CD8-positive, alpha-beta memory T cell (primary cell): ENCODE data around the gene GBA2. TPM values are rescaled to one million over a fixed set of nuclear protein-coding genes. Genes with fewer than 3 reads are reported as not detected.

Experiments
- CTCF ChIA-PET: fragments of 350-600 bp; sonication (Branson Sonifier 250); formaldehyde crosslinking; loops from one replicate; lab custom pipeline; 2021; ENCODE audit warnings: antibody characterized with exemption; lab: Charles Lee
- POLR2A ChIA-PET: fragments of 350-600 bp; sonication (Branson Sonifier 250); formaldehyde crosslinking; loops from one replicate; lab custom pipeline; 2021; ENCODE audit warnings: antibody characterized with exemption; lab: Charles Lee
- DNase-seq, 5 donors: peaks; one replicate each; pipeline versions ENCODE4 v3.0.0 to v3.0.0-alpha.2; 2020 to 2022; ENCODE audit warnings: mixed read lengths in 1 of 5
- H3K27ac ChIP-seq: one replicate; pipeline ENCODE4 v1.7.0; 2013; ENCODE audit warnings: low read depth, mild to moderate bottlenecking, low read length, moderate library complexity
- H3K27me3 ChIP-seq: 2 replicates; pipeline ENCODE4 v1.7.0; 2013; ENCODE audit warnings: low read length, mild to moderate bottlenecking; ENCODE audit not compliant: insufficient read depth, poor library complexity, severe bottlenecking
- H3K36me3 ChIP-seq: 2 replicates; pipeline ENCODE4 v1.7.0; 2013; ENCODE audit warnings: mild to moderate bottlenecking, low read length, moderate library complexity; ENCODE audit not compliant: insufficient read depth
- H3K4me1 ChIP-seq: 2 replicates; pipeline ENCODE4 v1.7.0; 2013; ENCODE audit warnings: mild to moderate bottlenecking, low read length, moderate library complexity; ENCODE audit not compliant: insufficient read depth
- H3K4me3 ChIP-seq: 2 replicates; pipeline ENCODE4 v1.7.0; 2013; ENCODE audit warnings: mild to moderate bottlenecking, low read length
- H3K9me3 ChIP-seq: 2 replicates; pipeline ENCODE4 v1.7.0; 2013; ENCODE audit warnings: mild to moderate bottlenecking, low read length
- H3K27ac Mint-ChIP-seq, 8 donors: one replicate each; pipeline ENCODE4 v1.8.0; 2020 to 2021; ENCODE audit warnings: mixed read lengths in 8 of 8, mild to moderate bottlenecking in 6 of 8, inconsistent platforms in 3 of 8, moderate library complexity in 3 of 8
- H3K27me3 Mint-ChIP-seq, 2 donors: one replicate each; pipeline ENCODE4 v1.8.0; 2020 to 2021; ENCODE audit warnings: mixed read lengths in 2 of 2, mild to moderate bottlenecking in 1 of 2, moderate library complexity in 1 of 2
- H3K36me3 Mint-ChIP-seq, 3 donors: one replicate each; pipeline ENCODE4 v1.8.0; 2020 to 2021; ENCODE audit warnings: mixed read lengths in 3 of 3, inconsistent platforms in 1 of 3, mild to moderate bottlenecking in 1 of 3
- H3K4me1 Mint-ChIP-seq, 3 donors: one replicate each; pipeline ENCODE4 v1.8.0; 2020 to 2021; ENCODE audit warnings: mixed read lengths in 3 of 3, inconsistent platforms in 1 of 3, mild to moderate bottlenecking in 1 of 3
- H3K4me3 Mint-ChIP-seq, 7 donors: one replicate each; pipeline ENCODE4 v1.8.0; 2020 to 2021; ENCODE audit warnings: mixed read lengths in 7 of 7, mild to moderate bottlenecking in 6 of 7, moderate library complexity in 4 of 7, inconsistent platforms in 2 of 7
- H3K9me3 Mint-ChIP-seq, 5 donors: one replicate each; pipeline ENCODE4 v1.8.0; 2020 to 2022; ENCODE audit warnings: mixed read lengths in 5 of 5, mild to moderate bottlenecking in 3 of 5, moderate library complexity in 2 of 5, inconsistent platforms in 1 of 5
- polyA plus RNA-seq: library from polyadenylated mRNA; unstranded; fragments of 300-500 nt; fragmentation: Illumina TruSeq; gene quantifications from one replicate; pipeline ENCODE4 v1.2.3, GENCODE V29; 2021
- total RNA-seq, 2 experiments: library from RNA; stranded (reverse); gene quantifications; one replicate each; pipeline ENCODE4 v1.2.3, GENCODE V29; 2021

GBA2 gene
- total and polyA plus RNA-seq, 3 experiments from 2014 or later, result 30.7 to 42.0 (median 41.8) TPM

- Histone ChIP-seq H3K36me3 (peaks cover 25% of the 10 kb centered on the region), H3K27me3 (no peaks in the 10 kb centered on the region), H3K4me3 (peak overlapping the region; percentile 92), H3K27ac (peak overlapping the region; percentile 76), H3K4me1 (peaks cover 25% of the 10 kb centered on the region), H3K9me3 (no peaks in the 10 kb centered on the region)
- Mint-ChIP-seq H3K27me3 (no peaks in the 10 kb centered on the region), H3K9me3 (no peaks in the 10 kb centered on the region), H3K27ac (peak overlapping the region; percentile 92 to 99 (median 96)), H3K4me3 (peak overlapping the region; percentile 92 to 100 (median 96)), H3K4me1 (peaks cover 43 to 63% (median 51%) of the 10 kb centered on the region in 3 donors), H3K36me3 (peaks cover 5 to 39% (median 11%) of the 10 kb centered on the region in 3 donors)
- CTCF ChIA-PET, result interaction anchor here (0.7 to 4.6 kb wide), 34 partner anchors 10 to 157 kb away, joined by 3 to 28 read pairs (median 4); partner anchors contain the start of genes CCDC107, CREB3, RMRP and SPAG8
- POLR2A ChIA-PET, result interaction anchor here (1.0 to 1.3 kb wide), 3 partner anchors 9 to 58 kb away, joined by 3 to 4 read pairs (median 4); partner anchors contain the start of genes CREB3, HINT2 and TLN1
- DNase-seq, result peak; percentile 65 to 86 (median 67)
Observed at GRCh38 chr9:35756275-35757225, 7.5 kb upstream of the GBA2 start.

- peaks cover 35% of the 10 kb centered on the region for H3K36me3 ChIP-seq
- POLR2A ChIA-PET, result interaction anchor here (0.6 kb wide), 1 partner anchor 79 kb away, joined by 9 read pairs; no protein-coding TSS in a partner anchor
- peaks cover 28% of the 10 kb centered on the region for H3K4me1 ChIP-seq
- Mint-ChIP-seq H3K9me3 (no peaks in the 10 kb centered on the region), H3K36me3 (peaks cover 5 to 49% (median 11%) of the 10 kb centered on the region in 3 donors), H3K27ac (peak overlapping the region in 6 of 8 donors; percentile 39 to 92 (median 56)), H3K27me3 (no peaks in the 10 kb centered on the region), H3K4me3 (peak overlapping the region in 5 of 7 donors; percentile 12 to 96 (median 32)), H3K4me1 (peaks cover 36 to 67% (median 43%) of the 10 kb centered on the region in 3 donors)
- no peak for DNase-seq
- no peaks in the 10 kb centered on the region for H3K9me3 ChIP-seq
- CTCF ChIA-PET, result interaction anchor here (1.0 to 4.6 kb wide), 6 partner anchors 8 to 150 kb away, joined by 3 to 28 read pairs (median 10); partner anchors contain the start of gene TESK1
- H3K27ac ChIP-seq, result no peak overlapping the region
- no peaks in the 10 kb centered on the region for H3K27me3 ChIP-seq
- no peak overlapping the region for H3K4me3 ChIP-seq
Observed at GRCh38 chr9:35755071-35755470, 6.0 kb upstream of the GBA2 start.

GRCh38 chr9:35754264-35754663 is 5.2 kb upstream of the GBA2 start, which contains the start of gene MSMP:
Gene MSMP, minus strand, starts transcription at chr9:35754276. Its CDS starts 147 bp downstream, at chr9:35754129.
- H3K27ac ChIP-seq, result no peak within 1 kb of the TSS
- POLR2A ChIA-PET, result interaction anchor here (0.6 kb wide), 2 partner anchors 80 to 143 kb away, joined by 4 to 9 read pairs; no protein-coding TSS in a partner anchor
- H3K9me3 Mint-ChIP-seq, result no peaks in the 10 kb centered on the region
- no peaks in the 10 kb centered on the region for H3K27me3 ChIP-seq
- no peaks in the 10 kb centered on the region for H3K9me3 ChIP-seq
- peaks cover 36 to 68% (median 44%) of the 10 kb centered on the region in 3 donors for H3K4me1 Mint-ChIP-seq
- peaks cover 35% of the 10 kb centered on the region for H3K36me3 ChIP-seq
- CTCF ChIA-PET, result interaction anchor here (0.6 to 3.5 kb wide), 3 partner anchors 8 to 36 kb away, joined by 3 to 28 read pairs (median 3); no protein-coding TSS in a partner anchor
- no peaks in the 10 kb centered on the region for H3K27me3 Mint-ChIP-seq
- peak within 1 kb of the TSS in 2 of 7 donors; percentile 24 to 96 for H3K4me3 Mint-ChIP-seq
- H3K4me1 ChIP-seq, result peaks cover 33% of the 10 kb centered on the region
- DNase-seq, result no peak
- H3K4me3 ChIP-seq, result no peak within 1 kb of the TSS
- peak within 1 kb of the TSS in 6 of 8 donors; percentile 11 to 92 (median 82) for H3K27ac Mint-ChIP-seq
- H3K36me3 Mint-ChIP-seq, result peaks cover 5 to 56% (median 11%) of the 10 kb centered on the region in 3 donors

- no peaks in the 10 kb centered on the region for H3K9me3 ChIP-seq
- peaks cover 5 to 59% (median 11%) of the 10 kb centered on the region in 3 donors for H3K36me3 Mint-ChIP-seq
- H3K27me3 ChIP-seq, result no peaks in the 10 kb centered on the region
- H3K27ac ChIP-seq, result no peak overlapping the region
- ChIA-PET CTCF (interaction anchor here (0.8 kb wide), 1 partner anchor 21 kb away, joined by 3 read pairs; the partner anchor contains the start of genes CREB3 and TLN1), POLR2A (no interaction called here)
- peaks cover 30% of the 10 kb centered on the region for H3K4me1 ChIP-seq
- peaks cover 35% of the 10 kb centered on the region for H3K36me3 ChIP-seq
- no peaks in the 10 kb centered on the region for H3K9me3 Mint-ChIP-seq
- H3K27me3 Mint-ChIP-seq, result no peaks in the 10 kb centered on the region
- H3K4me1 Mint-ChIP-seq, result peaks cover 30 to 62% (median 40%) of the 10 kb centered on the region in 3 donors
- DNase-seq, result no peak
- H3K4me3 Mint-ChIP-seq, result peak overlapping the region in 2 of 7 donors; percentile 24 to 47
- peak overlapping the region in 2 of 8 donors; percentile 81 to 86 for H3K27ac Mint-ChIP-seq
- H3K4me3 ChIP-seq, result no peak overlapping the region
Observed at GRCh38 chr9:35753466-35753865, 4.4 kb upstream of the GBA2 start.

GRCh38 chr9:35750256-35750531 is 1.2 kb upstream of the GBA2 start:
- no peak for DNase-seq
- no peaks in the 10 kb centered on the region for H3K9me3 Mint-ChIP-seq
- H3K36me3 ChIP-seq, result peaks cover 35% of the 10 kb centered on the region

GRCh38 chr9:35749515-35750255 is 657 bp upstream of the GBA2 start:
- POLR2A ChIA-PET, result interaction anchor here (0.6 to 3.4 kb wide), 5 partner anchors 12 to 145 kb away, joined by 3 to 45 read pairs (median 8); partner anchors contain the start of genes CREB3, TESK1 and TLN1
- peak in 3 of 5 donors; percentile 33 to 65 (median 53) for DNase-seq
- Histone ChIP-seq H3K27me3 (no peaks in the 10 kb centered on the region), H3K4me1 (peaks cover 38% of the 10 kb centered on the region), H3K4me3 (peak overlapping the region; percentile 88), H3K9me3 (no peaks in the 10 kb centered on the region), H3K27ac (peak overlapping the region; percentile 75), H3K36me3 (peaks cover 36% of the 10 kb centered on the region)
- Mint-ChIP-seq H3K4me1 (peaks cover 36 to 62% (median 44%) of the 10 kb centered on the region in 3 donors), H3K9me3 (no peaks in the 10 kb centered on the region), H3K36me3 (peaks cover 5 to 58% (median 11%) of the 10 kb centered on the region in 3 donors), H3K27ac (peak overlapping the region; percentile 83 to 98 (median 93)), H3K4me3 (peak overlapping the region; percentile 91 to 98 (median 95)), H3K27me3 (no peaks in the 10 kb centered on the region)
- CTCF ChIA-PET, result interaction anchor here (0.7 to 5.4 kb wide), 13 partner anchors 11 to 146 kb away, joined by 3 to 68 read pairs (median 4); partner anchors contain the start of genes CCDC107, CREB3, RMRP and TLN1

More at GRCh38 chr9:35750256-35750531, 1.2 kb upstream of the GBA2 start:
- Mint-ChIP-seq H3K4me1 (peaks cover 36 to 63% (median 44%) of the 10 kb centered on the region in 3 donors), H3K27me3 (no peaks in the 10 kb centered on the region), H3K27ac (peak overlapping the region; percentile 83 to 98 (median 93)), H3K4me3 (peak overlapping the region; percentile 91 to 98 (median 95)), H3K36me3 (peaks cover 5 to 58% (median 11%) of the 10 kb centered on the region in 3 donors)
- Histone ChIP-seq H3K4me3 (peak overlapping the region; percentile 88), H3K4me1 (peaks cover 38% of the 10 kb centered on the region), H3K9me3 (no peaks in the 10 kb centered on the region), H3K27me3 (no peaks in the 10 kb centered on the region), H3K27ac (peak overlapping the region; percentile 75)
- POLR2A ChIA-PET, result interaction anchor here (2.3 to 3.4 kb wide), 3 partner anchors 12 to 146 kb away, joined by 8 to 45 read pairs (median 11); partner anchors contain the start of genes CREB3, TESK1 and TLN1
- CTCF ChIA-PET, result interaction anchor here (0.7 to 5.4 kb wide), 10 partner anchors 10 to 142 kb away, joined by 3 to 68 read pairs (median 4); partner anchors contain the start of genes CCDC107, CREB3, RMRP and TLN1
